ENCODE results near the gene TMC4. TPM values are rescaled to one million over a fixed set of nuclear protein-coding genes. Genes with fewer than 3 reads are reported as not detected.
"Not testable (repeated sequence)": the region's sequence is repeated elsewhere in the genome, so short reads cannot be mapped to it uniquely, and the experiment has no call there.

Gene TMC4, protein sequence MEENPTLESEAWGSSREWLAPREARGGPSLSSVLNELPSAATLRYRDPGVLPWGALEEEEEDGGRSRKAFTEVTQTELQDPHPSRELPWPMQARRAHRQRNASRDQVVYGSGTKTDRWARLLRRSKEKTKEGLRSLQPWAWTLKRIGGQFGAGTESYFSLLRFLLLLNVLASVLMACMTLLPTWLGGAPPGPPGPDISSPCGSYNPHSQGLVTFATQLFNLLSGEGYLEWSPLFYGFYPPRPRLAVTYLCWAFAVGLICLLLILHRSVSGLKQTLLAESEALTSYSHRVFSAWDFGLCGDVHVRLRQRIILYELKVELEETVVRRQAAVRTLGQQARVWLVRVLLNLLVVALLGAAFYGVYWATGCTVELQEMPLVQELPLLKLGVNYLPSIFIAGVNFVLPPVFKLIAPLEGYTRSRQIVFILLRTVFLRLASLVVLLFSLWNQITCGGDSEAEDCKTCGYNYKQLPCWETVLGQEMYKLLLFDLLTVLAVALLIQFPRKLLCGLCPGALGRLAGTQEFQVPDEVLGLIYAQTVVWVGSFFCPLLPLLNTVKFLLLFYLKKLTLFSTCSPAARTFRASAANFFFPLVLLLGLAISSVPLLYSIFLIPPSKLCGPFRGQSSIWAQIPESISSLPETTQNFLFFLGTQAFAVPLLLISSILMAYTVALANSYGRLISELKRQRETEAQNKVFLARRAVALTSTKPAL
- total RNA-seq: 1 to 10 TPM in 1 of 2 donors, under 1 TPM in 1; 0.41 to 7.8 TPM

DNA sequence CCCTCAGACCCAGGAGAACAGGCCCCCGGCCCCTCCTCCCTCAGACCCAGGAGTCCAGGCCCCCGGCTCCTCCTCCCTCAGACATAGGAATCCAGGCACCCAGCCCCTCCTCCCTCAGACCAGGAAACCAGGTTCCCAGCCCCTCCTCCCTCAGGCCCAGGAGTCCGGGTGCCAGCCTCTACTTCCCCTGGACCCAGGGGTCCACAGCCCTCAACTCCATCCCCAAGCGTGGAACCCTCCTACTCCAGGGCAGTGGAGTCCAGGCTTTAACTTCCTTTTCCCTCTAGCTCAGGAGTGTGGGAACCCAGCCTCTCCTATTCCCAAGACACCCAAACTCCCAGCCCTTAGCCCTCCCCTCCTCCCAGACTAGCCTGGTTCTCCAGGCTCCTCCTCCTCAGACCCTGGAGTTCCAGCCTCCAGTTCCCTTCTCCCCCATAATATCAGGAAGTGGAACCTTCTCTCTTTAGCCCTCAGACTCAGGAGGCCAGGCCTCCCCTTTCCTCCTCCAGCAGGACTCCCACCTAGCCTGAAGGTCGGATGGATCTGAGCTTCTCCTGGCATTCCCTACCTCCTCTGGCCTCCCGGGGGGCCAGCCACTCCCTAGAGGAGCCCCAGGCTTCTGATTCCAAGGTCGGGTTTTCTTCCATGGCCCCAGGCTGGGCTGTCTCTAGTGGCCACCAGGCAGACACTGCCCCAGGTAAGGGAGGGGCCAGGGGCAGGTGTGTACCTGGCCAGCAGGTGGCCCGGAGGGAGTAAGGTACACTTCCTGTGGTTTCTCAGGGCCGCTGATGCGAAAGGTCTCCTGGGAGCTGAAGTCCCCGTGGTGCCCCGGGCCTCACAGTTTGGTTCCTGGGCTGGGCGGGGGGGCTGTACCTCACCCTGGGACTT, at the start of gene TMC4:
TSS of gene TMC4 (minus strand) at position 690 of the 888 bp plus-strand sequence. CDS start at position 647, 43 bp downstream.
- Histone ChIP-seq H3K4me3 (no peak within 1 kb of the TSS), H3K27me3 (replicated peaks; ENCODE audit: insufficient read depth) (no peaks in the 10 kb centered on the region), H3K36me3 (no peaks in the 10 kb centered on the region), H3K9me3 (no peaks in the 10 kb centered on the region), H3K4me1 (ENCODE audit: control insufficient read depth in 1 of 2, low read depth in 2 of 2) (no peaks in the 10 kb centered on the region), H3K27ac (no peak within 1 kb of the TSS)
- TF ChIP-seq, protein P1, sequence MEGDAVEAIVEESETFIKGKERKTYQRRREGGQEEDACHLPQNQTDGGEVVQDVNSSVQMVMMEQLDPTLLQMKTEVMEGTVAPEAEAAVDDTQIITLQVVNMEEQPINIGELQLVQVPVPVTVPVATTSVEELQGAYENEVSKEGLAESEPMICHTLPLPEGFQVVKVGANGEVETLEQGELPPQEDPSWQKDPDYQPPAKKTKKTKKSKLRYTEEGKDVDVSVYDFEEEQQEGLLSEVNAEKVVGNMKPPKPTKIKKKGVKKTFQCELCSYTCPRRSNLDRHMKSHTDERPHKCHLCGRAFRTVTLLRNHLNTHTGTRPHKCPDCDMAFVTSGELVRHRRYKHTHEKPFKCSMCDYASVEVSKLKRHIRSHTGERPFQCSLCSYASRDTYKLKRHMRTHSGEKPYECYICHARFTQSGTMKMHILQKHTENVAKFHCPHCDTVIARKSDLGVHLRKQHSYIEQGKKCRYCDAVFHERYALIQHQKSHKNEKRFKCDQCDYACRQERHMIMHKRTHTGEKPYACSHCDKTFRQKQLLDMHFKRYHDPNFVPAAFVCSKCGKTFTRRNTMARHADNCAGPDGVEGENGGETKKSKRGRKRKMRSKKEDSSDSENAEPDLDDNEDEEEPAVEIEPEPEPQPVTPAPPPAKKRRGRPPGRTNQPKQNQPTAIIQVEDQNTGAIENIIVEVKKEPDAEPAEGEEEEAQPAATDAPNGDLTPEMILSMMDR (IDR thresholded peaks at IDR 0.05): no peak
- no peak for ATAC-seq (ENCODE audit: insufficient number of reproducible peaks, low FRiP score, low read depth)
- no peak for DNase-seq (ENCODE audit: low spot score)

DNA sequence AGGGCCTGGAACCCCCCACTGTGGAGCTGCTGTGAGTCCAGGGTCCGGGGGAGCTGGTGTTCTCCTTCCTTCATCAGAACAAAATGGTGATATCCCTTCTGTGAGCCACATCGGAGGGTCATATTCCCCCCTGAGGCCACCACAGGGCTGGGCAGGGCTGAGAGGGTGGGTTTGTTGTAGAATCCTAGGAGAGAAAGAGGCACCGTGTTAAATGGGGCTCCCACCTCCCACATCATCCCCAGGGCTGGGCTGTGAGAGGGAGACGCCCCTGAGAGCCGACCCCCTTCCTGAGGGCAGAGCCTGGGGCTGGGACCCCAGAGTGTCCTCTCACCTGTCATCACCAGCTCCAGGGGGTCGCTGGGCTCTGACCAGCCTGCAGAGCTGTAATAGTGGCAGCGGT, 49.0 kb upstream of the TMC4 start:
- DNase-seq (ENCODE audit: low spot score); ATAC-seq (ENCODE audit: insufficient number of reproducible peaks, low FRiP score, low read depth); H3K27me3 ChIP-seq (replicated peaks; ENCODE audit: insufficient read depth); H3K9me3 ChIP-seq; H3K27ac ChIP-seq; H3K4me1 ChIP-seq (ENCODE audit: control insufficient read depth in 1 of 2, low read depth in 2 of 2); H3K4me3 ChIP-seq; H3K36me3 ChIP-seq: not testable (repeated sequence)

DNA sequence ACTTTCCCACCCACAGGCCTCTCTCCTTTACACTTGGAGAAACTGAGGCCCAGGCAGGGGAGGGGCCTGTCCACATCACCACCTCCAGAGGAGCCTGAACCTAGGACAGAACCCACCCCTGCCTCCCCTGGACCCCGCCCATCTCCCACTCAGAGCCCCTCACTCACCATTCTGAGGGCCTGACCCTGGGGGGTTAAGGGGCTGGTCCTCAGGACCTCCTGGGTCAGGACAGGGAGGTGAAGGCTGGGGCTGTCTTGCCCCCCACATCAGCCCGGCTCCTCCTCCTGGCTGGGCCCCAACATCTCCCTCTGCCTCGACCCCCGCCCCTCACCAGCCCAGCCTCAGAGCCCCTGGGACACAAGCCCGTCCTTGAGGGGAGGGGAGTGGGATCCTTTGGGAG, 46.7 kb upstream of the TMC4 start:
- H3K4me3 ChIP-seq; DNase-seq (ENCODE audit: low spot score); H3K27me3 ChIP-seq (replicated peaks; ENCODE audit: insufficient read depth); H3K36me3 ChIP-seq; H3K9me3 ChIP-seq; ATAC-seq (ENCODE audit: insufficient number of reproducible peaks, low FRiP score, low read depth); H3K4me1 ChIP-seq (ENCODE audit: control insufficient read depth in 1 of 2, low read depth in 2 of 2); H3K27ac ChIP-seq: not testable (repeated sequence)

DNA sequence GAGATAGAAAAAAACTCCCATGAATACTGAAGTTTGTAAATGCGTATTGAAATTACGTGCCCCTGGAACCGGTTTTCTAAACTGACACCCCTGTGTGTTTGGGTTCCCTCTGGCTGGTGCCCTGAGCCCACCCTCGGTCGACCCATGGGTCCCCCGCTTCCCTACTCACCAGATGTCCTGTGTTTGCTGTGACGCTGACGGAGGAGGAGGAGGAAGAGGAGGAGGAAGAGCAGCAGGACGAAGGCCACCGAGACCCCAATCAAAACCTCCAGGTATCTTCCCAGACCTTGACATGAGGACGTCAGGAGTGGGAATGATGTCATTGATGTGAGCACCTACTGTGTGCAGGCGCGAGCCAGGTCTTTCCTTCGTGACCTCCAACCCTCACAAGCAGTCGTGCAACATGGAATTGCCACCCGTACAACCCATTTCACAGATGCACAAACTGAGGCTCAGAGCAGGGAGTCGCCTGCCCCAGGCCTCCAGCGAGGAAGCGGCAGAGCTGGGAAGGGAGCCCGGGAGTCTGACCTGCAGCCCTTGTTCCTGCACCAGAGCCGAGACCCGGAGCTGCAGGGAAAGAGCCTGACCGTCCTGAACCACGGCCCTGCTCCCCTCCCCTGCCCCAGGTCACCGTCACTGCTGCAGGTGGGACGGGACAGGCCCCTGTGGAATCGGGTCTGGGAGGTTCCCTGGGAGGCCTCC, 46.2 kb upstream of the TMC4 start:
- Histone ChIP-seq H3K4me1 (ENCODE audit: control insufficient read depth in 1 of 2, low read depth in 2 of 2) (no peaks in the 10 kb centered on the region), H3K27ac (no peak overlapping the region), H3K4me3 (no peak overlapping the region), H3K27me3 (replicated peaks; ENCODE audit: insufficient read depth) (no peaks in the 10 kb centered on the region), H3K36me3 (no peaks in the 10 kb centered on the region), H3K9me3 (no peaks in the 10 kb centered on the region)
- TF ChIP-seq, protein P1 (IDR thresholded peaks at IDR 0.05): no peak
- no peak for DNase-seq (ENCODE audit: low spot score)
- no peak for ATAC-seq (ENCODE audit: insufficient number of reproducible peaks, low FRiP score, low read depth)

DNA sequence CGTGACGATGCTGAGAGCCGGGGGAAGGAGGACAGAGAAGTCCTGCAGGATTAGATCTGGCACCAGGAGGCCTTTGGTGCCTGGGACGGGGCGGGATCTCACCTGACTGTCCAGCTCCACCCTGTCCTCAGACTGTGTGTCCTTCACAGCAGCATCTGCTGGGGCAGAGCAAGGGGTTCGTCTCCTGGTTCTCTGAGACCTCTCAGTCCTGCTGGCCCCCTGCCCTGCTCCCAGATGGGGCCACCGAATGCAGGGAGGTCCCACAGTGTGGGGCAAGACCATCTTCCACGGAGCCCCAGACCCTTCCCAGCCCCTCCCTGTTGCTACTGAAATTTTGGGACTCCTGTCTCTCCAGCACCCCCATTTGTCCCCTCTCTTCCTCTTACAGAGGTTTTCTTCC, 45.3 kb upstream of the TMC4 start:
- Histone ChIP-seq H3K4me3 (no peak overlapping the region), H3K9me3 (no peaks in the 10 kb centered on the region), H3K36me3 (no peaks in the 10 kb centered on the region), H3K4me1 (ENCODE audit: control insufficient read depth in 1 of 2, low read depth in 2 of 2) (no peaks in the 10 kb centered on the region), H3K27ac (no peak overlapping the region), H3K27me3 (replicated peaks; ENCODE audit: insufficient read depth) (no peaks in the 10 kb centered on the region)
- TF ChIP-seq, protein P1 (IDR thresholded peaks at IDR 0.05): no peak
- ATAC-seq (ENCODE audit: insufficient number of reproducible peaks, low FRiP score, low read depth) (no peak), DNase-seq (ENCODE audit: low spot score) (no peak)

DNA sequence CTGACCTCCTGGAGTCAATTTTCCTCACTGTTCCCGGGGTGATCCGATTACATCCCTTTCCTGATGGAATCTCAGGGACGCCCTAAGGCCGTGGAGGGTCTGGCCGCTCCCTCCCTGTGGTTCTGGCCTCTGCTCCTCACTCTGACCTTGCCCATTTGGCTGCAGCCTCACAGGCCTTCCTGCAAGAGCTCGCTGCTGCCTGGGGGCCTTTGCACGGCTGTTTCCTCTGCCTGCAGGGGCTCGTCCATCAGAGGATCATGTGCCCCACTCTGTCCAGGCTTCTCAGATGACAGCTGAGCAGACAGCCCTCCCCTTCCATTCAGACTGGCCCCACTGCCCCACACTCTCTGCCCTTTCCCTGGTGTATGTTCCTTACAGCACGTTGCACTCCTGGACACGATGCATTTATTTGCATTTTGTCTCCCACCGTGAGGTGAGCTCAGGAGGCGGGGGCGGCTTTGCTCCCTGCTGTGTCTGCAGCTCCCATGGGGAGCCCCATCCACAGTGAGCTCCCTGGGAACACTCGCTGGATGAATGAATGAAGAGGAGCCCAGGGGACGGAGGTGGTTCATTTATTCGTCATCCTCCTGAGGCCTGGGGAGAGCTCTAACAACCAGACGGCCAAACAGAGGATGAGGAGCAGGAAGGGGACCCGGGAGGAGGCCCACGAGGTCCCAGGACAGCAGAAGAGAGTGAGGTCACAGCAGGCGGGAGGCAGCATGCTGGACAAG, 44.7 kb upstream of the TMC4 start:
- H3K4me3 ChIP-seq; ATAC-seq (ENCODE audit: insufficient number of reproducible peaks, low FRiP score, low read depth): not testable (repeated sequence)

More for the DNA sequence above, 44.7 kb upstream of the TMC4 start:
- not testable (repeated sequence) for H3K27me3 ChIP-seq (replicated peaks; ENCODE audit: insufficient read depth); H3K9me3 ChIP-seq; H3K27ac ChIP-seq; DNase-seq (ENCODE audit: low spot score); H3K4me1 ChIP-seq (ENCODE audit: control insufficient read depth in 1 of 2, low read depth in 2 of 2); H3K36me3 ChIP-seq

Measured in thoracic aorta (tissue), 2 donors.